ENCODE results near the gene ALOX15.

DNA sequence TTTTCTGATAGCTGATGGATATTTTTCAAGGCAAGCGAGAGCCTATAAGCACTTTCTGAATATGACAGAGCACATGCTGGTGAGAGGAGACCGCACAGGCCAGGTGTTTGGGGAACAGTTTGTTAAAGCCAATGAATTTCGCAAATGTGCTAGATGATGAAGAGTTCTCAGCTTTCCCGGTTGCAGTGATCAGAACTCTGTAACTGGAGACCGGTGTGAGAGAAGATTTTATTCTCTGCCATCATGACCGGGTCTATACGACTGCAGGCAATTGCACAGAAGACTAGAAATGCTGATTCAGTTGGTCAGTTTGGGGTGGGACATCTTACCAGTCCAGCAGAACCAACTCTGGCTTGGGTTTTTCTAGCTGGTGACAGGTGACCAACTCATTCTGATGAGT is 31.7 kb downstream of the ALOX15 start:
- TF ChIP-seq, protein P1, sequence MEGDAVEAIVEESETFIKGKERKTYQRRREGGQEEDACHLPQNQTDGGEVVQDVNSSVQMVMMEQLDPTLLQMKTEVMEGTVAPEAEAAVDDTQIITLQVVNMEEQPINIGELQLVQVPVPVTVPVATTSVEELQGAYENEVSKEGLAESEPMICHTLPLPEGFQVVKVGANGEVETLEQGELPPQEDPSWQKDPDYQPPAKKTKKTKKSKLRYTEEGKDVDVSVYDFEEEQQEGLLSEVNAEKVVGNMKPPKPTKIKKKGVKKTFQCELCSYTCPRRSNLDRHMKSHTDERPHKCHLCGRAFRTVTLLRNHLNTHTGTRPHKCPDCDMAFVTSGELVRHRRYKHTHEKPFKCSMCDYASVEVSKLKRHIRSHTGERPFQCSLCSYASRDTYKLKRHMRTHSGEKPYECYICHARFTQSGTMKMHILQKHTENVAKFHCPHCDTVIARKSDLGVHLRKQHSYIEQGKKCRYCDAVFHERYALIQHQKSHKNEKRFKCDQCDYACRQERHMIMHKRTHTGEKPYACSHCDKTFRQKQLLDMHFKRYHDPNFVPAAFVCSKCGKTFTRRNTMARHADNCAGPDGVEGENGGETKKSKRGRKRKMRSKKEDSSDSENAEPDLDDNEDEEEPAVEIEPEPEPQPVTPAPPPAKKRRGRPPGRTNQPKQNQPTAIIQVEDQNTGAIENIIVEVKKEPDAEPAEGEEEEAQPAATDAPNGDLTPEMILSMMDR (conservative IDR thresholded peaks at IDR 0.05 in 1 of 2, IDR thresholded peaks at IDR 0.05 in 1 of 2; ENCODE audit: extremely low read depth in 1 of 2, insufficient read depth in 1 of 2, low read depth in 1 of 2, low read length in 2 of 2): no peak
- TF ChIP-seq EZH2 (IDR thresholded peaks at IDR 0.05; ENCODE audit: borderline replicate concordance, low read length): no peak
